NCI-H187 (cell line): ENCODE data around the gene SLC1A6.
"Not testable (repeated sequence)": the region's sequence is repeated elsewhere in the genome, so short reads cannot be mapped to it uniquely, and the experiment has no call there.

Experiments used
- DNase-seq, 2 experiments: peaks; one replicate each; lab custom pipeline; 2025; lab: John Stamatoyannopoulos, UW

The SLC1A6 gene

DNA sequence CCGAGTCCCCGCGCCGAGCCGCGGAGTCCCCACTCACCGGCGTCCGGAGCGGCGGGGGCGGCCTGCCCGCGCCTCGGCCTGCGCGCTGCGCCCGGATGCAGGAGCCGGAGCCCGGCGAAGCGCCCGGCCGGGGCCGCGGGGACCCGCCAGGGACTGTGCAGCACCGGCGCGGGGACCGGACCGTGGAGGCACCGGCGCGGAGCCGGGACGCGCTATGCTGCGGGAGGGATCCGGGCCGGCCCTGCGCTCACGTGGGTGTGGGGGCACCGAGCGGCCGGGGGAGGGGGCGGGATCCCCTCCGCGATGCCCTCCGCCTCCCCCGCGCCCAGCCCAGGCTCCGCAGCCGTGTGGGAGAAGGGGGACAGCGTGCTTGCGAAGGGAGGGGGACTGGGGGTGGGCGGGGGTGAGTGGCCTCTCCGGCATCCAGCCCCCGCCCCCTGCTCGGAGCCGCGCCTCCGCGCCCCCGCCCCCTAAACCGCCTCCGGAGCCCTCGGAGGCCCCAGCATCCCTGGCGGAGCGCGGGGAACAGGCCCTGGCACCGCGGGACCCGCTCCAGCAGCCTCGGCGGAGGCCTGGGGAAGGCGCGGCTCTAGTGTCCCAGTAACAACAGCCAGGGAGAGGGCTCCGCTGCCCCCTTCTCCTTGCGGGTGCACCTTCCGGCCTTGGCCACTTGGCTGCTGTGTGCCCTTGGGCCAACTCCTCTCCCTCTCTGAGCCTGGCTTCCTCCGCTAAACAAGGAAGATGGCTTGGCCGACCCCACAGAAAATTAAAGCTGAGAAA lies at the start of gene SLC1A6:
TSS of gene SLC1A6 (minus strand) at position 389 of the 780 bp plus-strand sequence. CDS start 6,954 bp downstream, outside the sequence.
- DNase-seq = no peak

DNA sequence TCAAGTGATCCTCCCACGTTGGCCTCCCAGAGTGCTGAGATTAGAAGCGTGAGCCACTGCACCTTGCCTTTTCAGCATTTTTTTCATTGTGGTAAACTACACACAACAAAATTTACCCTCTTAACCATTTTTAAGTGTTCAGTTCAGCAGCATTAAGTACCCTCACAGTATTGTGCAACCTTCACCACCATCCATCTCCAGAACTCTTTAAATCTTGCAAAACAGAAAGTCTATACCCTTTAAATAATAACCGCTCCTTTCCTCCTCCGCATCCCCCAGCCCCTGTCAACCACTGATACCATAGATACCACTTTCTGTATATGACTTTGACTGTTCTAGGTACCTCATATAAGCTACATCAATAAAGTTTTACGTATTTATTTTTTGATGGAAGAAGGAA lies 48.8 kb upstream of the SLC1A6 start:
- no peak for DNase-seq

DNA sequence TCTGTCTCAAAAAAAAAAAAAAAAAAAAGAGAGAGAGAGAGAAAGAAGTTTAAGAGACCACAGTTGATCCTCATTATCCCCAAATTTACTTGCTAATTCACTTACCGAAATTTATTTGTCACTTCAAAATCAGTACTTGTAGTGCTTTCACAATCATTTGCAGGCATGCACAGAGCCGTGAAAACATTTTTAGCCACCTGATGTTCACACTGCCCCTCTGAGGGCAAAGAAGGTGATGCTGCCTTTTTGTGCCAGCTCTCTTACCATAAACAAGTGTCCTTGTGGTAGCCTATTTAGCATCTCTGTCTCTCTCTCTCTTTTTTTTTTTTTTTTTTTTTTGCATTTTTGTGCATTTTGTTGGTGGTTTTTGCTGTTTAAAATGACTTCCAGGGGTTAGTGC lies 45.6 kb upstream of the SLC1A6 start:
- no peak for DNase-seq

DNA sequence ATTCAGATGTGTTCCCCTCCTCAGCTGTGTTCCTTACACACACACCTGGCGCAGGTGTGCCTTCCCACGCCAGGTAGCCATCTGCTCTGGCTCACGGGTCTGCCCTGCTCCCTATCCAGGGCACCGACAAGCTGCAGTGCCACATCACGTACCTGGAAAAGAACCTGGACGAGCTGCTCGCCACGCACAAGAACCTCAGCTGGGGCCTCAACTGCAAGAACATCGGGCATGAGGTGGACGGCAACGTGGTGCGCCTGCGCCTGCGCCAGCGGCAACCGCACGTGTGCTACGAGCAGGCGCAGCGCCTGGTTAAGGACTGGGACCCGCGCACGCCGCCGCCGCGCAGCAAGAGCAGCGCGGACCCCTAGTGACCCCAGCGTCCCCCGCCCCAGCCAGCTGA lies 43.1 kb upstream of the SLC1A6 start:
- no peak for DNase-seq

DNA sequence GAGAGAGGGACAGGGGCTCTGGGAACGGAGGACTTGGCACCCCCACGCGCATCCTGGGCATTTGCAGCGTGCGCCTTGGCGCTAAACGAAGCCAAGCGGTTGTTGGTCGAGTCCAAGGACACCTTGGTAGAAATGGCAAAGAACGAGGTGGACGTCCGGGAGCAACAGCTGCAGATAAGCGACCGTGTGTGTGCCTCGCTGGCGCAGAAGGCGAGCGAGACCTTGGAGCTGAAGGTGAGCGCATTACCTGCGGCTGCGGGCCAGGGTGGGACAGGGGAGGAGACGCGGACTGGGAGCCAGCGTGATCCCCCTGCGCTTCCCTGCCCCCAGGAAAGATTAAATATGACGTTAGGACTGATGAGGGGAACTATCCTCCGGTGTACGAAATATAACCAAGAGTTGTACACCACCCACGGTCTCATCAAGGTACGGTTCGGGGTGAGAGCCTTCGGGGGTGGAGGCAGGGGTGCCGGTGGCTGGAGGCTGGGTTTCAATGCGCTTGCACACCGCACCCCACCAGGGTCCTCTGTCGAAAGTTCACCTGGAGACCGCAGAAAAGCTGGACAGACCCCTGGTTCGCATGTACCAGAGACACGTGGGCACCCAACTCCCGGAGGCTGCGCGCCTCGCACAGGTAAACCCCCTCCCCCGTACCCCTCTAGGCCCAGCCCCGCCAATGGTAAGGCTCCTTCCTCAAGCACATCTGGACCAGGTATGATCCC lies 41.8 kb upstream of the SLC1A6 start:
- DNase-seq = no peak

DNA sequence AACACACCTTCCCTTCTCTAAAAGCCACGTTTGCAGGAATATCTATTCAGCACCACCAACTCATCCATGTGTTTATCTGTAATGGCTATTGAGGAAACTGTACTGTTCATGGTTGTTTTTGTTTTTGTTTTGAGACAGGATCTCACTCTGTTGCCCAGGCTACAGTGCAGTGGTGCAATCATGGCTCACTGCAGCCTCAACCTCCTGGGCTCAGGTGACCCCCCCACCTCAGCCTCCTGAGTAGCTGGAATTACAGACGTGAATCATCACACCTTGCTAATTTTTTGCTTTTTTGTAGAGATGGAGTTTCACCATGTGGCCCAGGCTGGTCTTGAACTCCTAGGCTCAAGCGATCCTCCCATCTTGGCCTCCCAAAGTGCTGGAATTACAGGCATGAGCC lies 39.2 kb upstream of the SLC1A6 start:
- not testable (repeated sequence) for DNase-seq

DNA sequence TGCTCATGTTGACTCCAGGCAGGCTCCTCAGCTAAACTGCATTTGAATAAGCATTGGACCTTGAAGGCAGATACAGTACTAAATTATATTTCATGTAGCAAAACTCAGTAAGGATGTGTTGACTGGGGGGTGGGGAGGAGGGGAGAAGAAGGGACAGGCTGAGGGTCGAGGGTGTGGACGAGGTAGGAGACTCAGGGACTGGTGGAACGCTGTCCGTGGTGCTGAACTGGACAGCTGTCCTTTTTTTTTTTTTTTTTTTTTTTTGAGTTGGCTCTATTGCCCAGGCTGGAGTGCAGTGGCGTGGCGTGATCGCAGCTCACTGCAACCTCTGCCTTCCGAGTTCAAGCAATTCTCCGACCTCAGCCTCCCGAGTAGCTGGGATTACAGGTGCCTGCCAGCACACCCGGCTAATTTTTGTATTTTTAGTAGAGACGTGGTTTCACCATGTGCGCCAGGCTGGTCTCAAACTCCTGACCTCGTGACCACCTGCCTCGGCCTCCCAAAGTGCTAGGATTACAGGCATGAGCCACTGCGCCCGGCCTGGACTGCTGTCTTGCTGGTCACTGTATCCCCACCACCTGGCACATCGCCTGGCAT lies 36.4 kb upstream of the SLC1A6 start:
- DNase-seq = no peak

DNA sequence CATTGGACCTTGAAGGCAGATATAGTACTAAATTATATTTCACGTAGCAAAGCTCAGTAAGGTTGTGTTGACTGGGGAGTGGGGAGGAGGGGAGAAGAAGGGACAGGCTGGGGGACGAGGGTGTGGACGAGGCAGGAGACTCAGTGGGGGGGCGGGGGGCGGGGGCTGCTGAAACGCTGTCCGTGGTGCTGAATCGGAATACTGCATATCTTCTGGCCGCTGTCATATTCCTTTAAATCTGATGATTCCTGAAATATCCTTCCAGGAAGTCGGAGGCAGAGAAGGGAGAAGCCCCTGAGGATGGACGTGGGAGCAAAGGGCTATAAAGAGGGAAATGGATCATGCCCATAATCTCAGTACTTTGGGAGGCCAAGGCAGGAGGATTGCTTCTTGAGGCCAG lies 34.9 kb upstream of the SLC1A6 start:
- DNase-seq = no peak

DNA sequence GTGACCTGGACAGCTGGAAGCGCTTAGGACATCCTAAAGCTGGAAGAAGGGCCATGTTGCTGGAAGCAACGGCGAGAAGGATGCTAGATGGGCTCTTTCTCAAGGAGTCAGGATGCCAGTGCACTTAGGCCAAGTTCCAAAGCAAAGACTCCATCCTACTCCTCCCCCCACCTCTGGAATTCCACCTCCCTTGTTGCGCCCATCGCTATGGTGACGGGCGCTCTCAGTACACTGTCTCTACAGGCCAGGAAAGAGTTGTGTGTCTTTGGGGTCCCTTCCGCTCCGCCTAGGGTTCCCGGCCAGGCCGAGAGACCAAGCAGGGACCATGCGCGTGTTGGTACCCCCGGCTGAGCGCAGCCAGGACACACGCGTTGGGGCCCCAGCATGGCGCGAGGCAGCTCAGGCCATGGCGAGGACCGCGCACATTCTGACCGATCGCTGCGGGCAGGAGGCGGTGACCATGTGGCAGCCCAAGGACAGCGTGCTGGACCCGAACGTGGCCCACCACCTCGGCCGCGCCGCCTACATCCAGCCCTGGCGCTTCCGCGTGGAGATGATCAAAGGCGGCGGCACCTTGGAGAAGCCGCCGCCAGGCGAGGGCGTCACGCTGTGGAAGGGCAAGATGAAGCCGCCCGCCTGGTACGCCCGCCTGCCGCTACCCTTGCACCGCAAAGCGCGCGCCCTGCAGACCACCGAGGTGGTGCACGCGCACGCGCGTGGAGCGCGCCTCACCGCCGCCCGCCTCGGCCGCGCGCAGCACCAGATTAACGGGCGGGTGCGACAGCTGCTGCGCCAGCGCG lies 31.0 kb upstream of the SLC1A6 start:
- no peak for DNase-seq

DNA sequence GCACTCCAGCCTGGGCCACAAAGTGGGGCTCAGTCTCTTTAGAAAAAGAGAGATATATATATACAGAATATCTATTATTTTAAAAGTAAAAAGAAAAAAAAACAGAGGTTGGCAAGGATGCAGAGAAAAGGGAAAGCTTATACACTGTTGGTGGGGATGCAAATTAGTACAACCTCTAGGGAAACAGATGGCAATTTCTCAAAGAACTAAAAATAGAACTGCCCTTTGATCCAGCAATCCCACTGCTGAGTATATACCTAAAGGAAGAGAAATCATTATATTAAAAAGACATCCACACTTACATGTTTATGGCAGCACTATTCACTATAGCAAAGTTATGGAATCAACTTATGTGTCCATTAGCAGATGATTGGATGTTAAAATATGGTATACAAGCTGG lies 28.6 kb upstream of the SLC1A6 start:
- DNase-seq = no peak

DNA sequence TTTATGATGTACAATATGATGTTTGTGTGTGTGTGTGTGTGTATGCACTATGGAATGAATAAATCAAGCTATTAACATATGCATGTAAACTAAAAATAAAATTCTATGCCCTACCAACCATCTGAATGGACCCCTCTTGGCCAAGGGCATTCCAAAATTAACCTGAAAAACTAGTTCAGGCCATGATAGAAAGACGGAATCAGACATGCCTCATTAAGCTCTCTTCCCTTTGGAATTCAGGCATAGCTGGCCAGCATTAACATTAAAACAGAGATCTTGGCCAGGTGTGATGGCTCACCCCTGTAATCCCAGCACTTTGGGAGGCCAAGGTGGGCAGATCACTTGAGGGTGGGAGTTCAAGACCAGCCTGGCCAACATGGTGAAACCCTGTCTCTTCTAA lies 18.3 kb upstream of the SLC1A6 start:
- no peak for DNase-seq

DNA sequence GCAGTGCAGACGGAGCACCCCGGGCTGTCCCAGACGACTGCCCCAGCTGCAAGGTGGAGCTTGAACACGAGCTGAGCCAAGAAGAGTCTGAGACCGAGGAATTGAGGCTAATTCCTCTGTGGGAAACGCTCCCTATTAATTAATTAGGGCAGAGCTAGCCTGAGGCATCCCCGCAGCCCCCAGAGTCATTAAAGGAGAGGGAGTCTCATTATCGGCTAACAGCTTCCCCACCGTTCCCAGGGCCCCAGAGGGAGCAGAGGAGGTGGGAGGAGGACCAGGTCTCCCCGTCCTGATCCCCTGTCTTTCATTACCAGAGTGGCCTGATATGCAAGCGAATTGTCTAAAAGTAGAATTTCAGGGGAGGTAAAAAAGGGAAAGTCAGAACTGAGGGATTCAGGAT lies 13.1 kb upstream of the SLC1A6 start:
- no peak for DNase-seq

DNA sequence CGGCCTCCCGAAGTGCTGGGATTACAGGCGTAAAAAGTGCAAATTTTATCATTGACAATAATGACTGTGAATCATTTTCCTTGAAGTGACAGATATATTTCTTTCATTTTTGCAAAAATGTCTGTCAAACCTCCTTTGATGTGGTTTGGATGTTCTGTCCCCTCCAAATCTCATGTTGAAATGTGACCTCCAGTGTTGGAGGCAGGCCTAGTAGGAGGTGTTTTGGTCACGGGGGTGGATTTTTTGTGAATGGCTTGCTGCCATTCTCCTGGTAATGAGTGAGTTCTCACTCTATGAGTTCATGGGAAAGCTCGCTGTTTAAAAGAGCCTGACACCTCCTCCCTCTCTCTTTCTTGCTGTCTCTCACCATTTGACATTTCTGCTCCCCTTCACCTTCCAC lies 5.5 kb upstream of the SLC1A6 start:
- DNase-seq = no peak

DNA sequence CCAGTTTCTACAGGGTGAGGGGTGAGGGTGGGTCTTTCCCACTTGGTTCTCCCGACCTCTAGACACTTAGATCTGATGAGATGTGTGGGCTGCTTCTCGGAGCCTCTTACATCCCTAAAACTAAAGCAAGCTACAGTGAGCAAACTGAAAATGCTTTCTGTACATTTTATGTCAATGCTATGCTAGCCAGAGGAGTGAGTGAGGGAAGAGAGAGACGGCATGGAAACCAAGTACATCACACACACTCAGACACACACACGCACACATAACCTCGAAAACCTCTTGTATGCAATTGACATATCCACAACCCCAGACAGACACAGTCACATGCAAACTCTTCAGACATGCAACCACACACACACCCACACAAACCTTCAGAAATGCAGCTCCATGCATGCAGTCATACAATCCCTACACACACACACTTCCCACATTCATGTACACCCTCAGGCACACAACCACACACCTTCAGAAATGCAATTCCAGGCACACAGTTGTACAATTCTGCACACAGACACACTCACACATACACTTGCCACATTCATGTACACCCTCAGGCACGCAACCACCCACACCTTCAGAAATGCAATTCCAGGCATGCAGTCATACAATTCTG lies 1.4 kb downstream of the SLC1A6 start:
- no peak for DNase-seq

DNA sequence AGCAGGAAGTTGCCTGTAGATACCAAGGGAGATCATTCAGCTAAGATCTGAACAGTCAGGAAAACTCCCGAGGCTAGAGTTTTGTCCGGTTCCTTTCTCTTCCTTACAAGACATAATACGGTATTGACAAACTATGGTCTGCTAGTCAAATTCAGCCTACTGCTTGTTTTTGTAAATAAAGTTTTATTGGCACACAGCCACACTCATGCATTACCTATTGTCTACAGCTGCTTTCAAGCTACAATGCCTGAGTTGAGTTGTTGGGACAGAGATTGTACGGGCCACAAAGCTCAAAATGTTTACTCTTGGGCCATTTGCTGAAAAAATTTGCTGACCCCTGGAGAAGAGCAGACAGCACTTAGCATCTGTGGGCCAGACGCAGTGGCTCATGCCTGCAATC lies 2.5 kb downstream of the SLC1A6 start:
- no peak for DNase-seq

DNA sequence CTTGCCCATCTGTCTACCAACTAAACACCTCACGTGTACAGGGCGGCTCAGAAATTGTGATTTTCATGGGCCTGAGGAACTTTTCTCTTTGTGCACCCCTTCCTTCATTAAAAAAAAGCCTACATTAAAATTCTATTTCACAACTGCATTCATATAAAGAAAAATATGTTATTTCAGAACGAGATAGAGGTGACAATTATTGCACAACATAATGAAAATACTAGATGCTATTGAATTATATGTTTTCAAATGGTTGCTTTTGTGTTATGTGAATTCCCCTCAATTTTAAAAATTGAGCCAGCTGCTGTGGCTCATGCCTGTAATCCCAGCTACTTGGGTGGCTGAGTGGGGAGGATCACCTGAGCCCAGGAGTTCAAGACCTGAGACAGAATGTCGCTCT lies 5.2 kb downstream of the SLC1A6 start:
- no peak for DNase-seq

DNA sequence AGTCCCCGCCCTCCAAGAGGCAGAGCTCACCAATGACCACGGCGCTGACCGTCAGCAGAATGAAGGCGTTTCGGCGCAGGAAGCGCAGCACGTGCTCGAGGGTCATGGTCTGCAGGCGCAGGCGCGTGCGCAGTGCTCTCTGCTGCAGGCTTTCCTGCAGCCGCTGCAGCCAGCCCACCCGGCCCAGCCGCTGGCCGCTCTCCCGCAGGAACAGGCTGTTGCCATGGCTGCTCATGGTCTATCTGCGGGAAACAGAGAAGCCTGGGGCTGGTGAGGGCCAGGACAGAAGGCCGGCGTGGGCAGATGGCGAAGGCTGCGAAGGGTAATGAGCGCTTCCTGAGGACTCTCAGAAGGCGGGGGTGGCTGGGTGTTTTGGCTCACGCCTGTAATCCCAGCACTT lies 7.0 kb downstream of the SLC1A6 start:
- no peak for DNase-seq

DNA sequence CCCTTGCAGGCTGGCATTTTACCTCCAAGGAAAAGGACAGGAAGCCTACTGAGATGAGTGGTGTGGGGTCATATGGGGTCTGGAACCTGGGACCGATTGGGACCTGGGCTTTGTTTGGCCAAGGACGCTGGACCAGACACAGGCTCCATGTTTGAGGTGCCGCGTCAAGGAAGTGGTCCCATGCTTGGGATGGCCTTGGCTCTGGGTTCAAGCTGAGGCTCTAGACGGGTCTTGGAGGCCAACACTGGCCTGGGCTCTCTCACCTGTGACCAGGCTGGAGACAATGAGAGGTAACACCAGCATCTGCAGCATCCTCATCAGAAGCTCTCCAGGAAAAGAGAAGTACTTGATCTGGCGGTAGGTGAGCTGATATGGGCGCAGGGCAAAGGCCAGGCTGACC lies 8.2 kb downstream of the SLC1A6 start:
- DNase-seq = no peak

DNA sequence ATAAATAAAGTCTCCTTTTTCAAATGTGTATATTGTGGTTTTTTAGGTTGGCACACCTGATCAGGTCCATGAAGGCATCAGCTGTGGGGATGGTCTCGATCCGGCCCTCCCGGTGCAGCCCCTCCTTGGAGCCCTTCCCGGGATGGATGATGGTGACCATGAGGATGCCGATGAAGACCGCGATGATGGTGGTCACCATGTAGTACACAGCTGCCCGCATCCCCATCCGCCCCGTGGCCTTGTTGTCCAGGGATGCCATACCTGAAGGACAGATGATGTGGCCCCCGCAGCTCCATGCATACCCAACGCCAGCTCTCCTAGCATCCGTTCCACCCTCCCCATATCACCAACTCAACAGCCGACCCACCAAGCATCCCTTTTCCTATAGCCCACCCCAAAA lies 11.4 kb downstream of the SLC1A6 start:
- no peak for DNase-seq

DNA sequence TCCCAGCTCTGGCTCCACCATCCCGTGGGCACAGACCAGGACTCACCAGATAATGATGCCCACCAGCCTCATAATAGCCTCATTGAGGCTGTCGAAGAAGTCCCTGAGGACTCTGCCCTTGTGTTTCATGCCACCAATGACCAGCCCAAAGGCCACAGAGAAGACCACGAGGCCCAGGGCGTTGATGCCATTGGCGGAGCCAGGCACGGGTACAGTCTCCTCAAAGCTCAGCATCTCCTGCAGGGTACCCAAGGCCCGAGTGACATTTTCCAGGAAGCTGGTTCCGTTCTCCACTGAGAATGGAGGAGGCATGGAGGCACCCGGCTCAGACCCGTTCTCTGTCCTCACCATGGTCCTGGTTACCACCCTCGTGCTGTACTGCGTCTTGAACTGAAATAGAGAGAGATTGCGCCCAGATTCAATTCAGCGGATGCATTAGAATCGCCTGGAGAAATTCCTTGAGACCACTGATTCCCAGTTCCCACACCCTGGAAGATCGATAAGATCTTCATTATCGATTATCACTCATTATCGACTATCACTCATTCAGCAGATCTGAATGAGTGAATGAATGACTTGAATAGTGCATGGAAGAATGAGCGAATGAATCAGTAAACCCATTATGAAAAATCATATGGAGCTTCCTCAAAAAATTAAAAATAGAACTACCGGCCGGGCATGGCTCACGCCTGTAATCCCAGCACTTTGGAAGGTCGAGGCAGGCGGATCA lies 17.5 kb downstream of the SLC1A6 start:
- DNase-seq = no peak

DNA sequence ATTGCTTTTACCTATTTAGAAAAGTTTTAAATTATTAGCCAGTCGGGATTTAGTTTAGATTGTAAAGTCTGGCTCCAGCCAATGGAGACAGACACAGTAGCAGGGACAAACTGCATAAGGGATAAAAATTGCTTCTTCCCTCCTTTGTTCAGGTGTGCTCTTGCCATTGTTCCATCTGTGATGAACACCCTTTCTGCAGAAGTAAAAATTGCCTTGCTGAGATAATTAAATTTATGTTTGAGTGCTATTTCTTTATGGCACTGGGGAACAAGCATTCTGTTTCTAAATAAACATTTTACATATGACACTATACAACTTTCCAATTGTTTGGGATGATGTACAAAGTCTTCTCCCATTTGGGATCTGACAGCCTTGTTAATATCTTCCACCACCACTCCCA lies 20.4 kb downstream of the SLC1A6 start:
- DNase-seq = no peak
